Loucy (cell line): ENCODE results near the gene GLG1.
A peak's percentile ranks its signal among the peaks of the same experiment; 100 is the strongest.

Experiments
- H2AFZ ChIP-seq: fragments of 200-600 bp; sonication (generic); 2 replicates; pipeline ENCODE4 v1.6.0; 2016; ENCODE audit warnings: antibody characterized with exemption, mild to moderate bottlenecking, low read length, moderate library complexity
- H3F3A ChIP-seq: fragments of 200-600 bp; 2 replicates; pipeline ENCODE4 v1.6.0; 2016; ENCODE audit warnings: antibody characterized with exemption, low read depth, mild to moderate bottlenecking
- H3K27me3 ChIP-seq: fragments of 200-600 bp; sonication (generic); 2 replicates; pipeline ENCODE4 v1.6.1; 2014; ENCODE audit warnings: low read length, mild to moderate bottlenecking; ENCODE audit not compliant: insufficient read depth, poor library complexity, severe bottlenecking
- H3K36me3 ChIP-seq: fragments of 200-600 bp; sonication (generic); 2 replicates; pipeline ENCODE4 v1.6.1; 2016; ENCODE audit warnings: low read length; ENCODE audit not compliant: insufficient read depth
- H3K4me1 ChIP-seq: fragments of 200-600 bp; sonication (generic); 2 replicates; pipeline ENCODE4 v1.5.1; 2014; ENCODE audit warnings: low read length, mild to moderate bottlenecking; ENCODE audit not compliant: insufficient read depth, poor library complexity, severe bottlenecking
- H3K4me2 ChIP-seq: fragments of 200-600 bp; sonication (generic); 2 replicates; pipeline ENCODE4 v1.6.0; 2014; ENCODE audit warnings: antibody characterized with exemption, low read length, low read depth, mild to moderate bottlenecking; ENCODE audit not compliant: poor library complexity, severe bottlenecking
- H3K4me3 ChIP-seq: fragments of 200-600 bp; sonication (generic); 2 replicates; pipeline ENCODE4 v1.5.1; 2014; ENCODE audit warnings: low read length, mild to moderate bottlenecking, mixed read lengths; ENCODE audit not compliant: poor library complexity, severe bottlenecking
- H3K79me2 ChIP-seq: fragments of 200-600 bp; sonication (generic); 2 replicates; pipeline ENCODE4 v1.6.1; 2014; ENCODE audit warnings: low read length; ENCODE audit not compliant: insufficient read depth
- H3K9ac ChIP-seq: fragments of 200-600 bp; sonication (generic); 2 replicates; pipeline ENCODE4 v1.6.0; 2014; ENCODE audit warnings: mild to moderate bottlenecking, low read depth, low read length, moderate library complexity; ENCODE audit not compliant: poor library complexity, severe bottlenecking
- H3K9me2 ChIP-seq: fragments of 200-600 bp; sonication (generic); replicated peaks from 2 replicates; pipeline ENCODE4 v1.6.1; 2016; ENCODE audit warnings: low read depth, low read length, mixed read lengths
- H3K9me3 ChIP-seq: fragments of 200-600 bp; sonication (generic); 2 replicates; pipeline ENCODE4 v1.6.1; 2014; ENCODE audit warnings: mild to moderate bottlenecking, antibody characterized with exemption, low read length, low read depth; ENCODE audit not compliant: insufficient read depth
- H4K20me1 ChIP-seq: fragments of 200-600 bp; sonication (generic); 2 replicates; pipeline ENCODE4 v1.6.0; 2014; ENCODE audit warnings: antibody characterized with exemption, low read length, mild to moderate bottlenecking; ENCODE audit not compliant: insufficient read depth, poor library complexity, severe bottlenecking
- EZH2phosphoT487 ChIP-seq: fragments of 200-600 bp; IDR thresholded peaks from 2 replicates; pipeline ENCODE4 v1.6.1; 2018; ENCODE audit warnings: antibody characterized with exemption, mild to moderate bottlenecking, moderate library complexity, borderline replicate concordance
- TF ChIP-seq, protein P1 (sequence below): fragments of 200-600 bp; sonication (generic); conservative IDR thresholded peaks from 2 replicates; pipeline ENCODE4 v1.5.1; 2014; ENCODE audit warnings: mild to moderate bottlenecking, antibody characterized with exemption, low read length

The GLG1 gene

DNA sequence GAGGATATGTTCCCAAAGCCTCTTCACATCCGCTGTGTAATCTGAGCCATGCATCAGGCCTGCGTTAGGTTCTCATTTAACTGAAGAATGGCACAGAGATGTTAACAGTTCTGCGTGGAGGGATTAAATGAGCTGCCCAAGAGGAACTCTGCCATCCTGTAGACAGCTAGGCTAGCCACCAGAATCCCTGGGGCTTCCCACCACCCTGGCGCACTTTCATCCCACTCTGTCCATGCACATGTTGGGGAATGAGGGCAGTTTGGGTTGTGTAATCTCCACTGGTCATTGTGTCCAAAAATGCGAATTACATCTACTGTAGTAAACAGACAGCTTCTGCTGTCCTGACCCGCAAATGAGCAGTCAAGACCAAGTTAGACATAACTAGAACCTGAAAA lies 1.0 kb upstream of the GLG1 start:
- TF ChIP-seq, protein P1, sequence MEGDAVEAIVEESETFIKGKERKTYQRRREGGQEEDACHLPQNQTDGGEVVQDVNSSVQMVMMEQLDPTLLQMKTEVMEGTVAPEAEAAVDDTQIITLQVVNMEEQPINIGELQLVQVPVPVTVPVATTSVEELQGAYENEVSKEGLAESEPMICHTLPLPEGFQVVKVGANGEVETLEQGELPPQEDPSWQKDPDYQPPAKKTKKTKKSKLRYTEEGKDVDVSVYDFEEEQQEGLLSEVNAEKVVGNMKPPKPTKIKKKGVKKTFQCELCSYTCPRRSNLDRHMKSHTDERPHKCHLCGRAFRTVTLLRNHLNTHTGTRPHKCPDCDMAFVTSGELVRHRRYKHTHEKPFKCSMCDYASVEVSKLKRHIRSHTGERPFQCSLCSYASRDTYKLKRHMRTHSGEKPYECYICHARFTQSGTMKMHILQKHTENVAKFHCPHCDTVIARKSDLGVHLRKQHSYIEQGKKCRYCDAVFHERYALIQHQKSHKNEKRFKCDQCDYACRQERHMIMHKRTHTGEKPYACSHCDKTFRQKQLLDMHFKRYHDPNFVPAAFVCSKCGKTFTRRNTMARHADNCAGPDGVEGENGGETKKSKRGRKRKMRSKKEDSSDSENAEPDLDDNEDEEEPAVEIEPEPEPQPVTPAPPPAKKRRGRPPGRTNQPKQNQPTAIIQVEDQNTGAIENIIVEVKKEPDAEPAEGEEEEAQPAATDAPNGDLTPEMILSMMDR, result no peak
- no peak for TF ChIP-seq EZH2phosphoT487
- H3K4me3 ChIP-seq, result no peak overlapping the region

DNA sequence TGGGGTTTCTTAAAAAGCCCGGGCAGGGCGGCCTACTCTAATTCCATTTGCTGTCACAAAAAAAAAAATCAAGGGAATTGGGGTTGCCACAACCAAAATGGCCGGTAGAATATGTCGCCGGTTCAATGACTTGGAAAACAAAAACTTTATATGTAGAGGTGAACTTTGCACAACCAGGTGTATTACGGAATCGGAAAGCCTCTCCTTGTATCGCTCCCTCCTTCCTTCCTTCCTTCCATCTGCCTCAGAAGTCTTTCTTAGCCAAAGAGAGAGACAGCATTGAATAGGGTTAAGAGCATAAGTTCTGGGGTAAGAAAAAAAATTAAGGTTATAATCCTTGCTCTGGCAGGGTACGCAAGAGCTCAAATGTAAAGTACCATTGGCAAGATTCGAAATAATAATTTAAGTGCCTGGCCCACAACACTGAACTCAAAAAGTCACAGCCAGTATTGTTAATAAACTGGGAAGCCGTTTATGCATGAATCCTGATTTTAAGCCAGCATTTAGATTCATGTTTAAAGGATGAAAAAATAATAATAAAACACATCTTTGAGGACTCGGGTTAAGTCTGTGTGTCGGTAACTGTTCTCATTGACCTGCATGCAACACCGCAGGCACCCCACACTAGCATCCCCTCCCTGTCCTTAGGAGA lies 522 bp upstream of the GLG1 start:
- Histone ChIP-seq H4K20me1 (peaks cover 20% of the 10 kb centered on the region), H2AFZ (peak overlapping the region; percentile 69), H3K9me2 (no peaks in the 10 kb centered on the region), H3K36me3 (no peaks in the 10 kb centered on the region), H3K4me1 (peaks cover 39% of the 10 kb centered on the region), H3K27me3 (no peaks in the 10 kb centered on the region), H3K9ac (peak overlapping the region; percentile 91), H3K9me3 (no peaks in the 10 kb centered on the region), H3K79me2 (peaks cover 44% of the 10 kb centered on the region), H3K4me3 (peak overlapping the region; percentile 90), H3F3A (no peaks in the 10 kb centered on the region), H3K4me2 (peak overlapping the region; percentile 78)
- TF ChIP-seq, protein P1, result no peak
- no peak for TF ChIP-seq EZH2phosphoT487

More for the DNA sequence above, 1.0 kb upstream of the GLG1 start:
- H3K9me2 ChIP-seq, result no peaks in the 10 kb centered on the region
- H2AFZ ChIP-seq, result no peak overlapping the region
- no peaks in the 10 kb centered on the region for H3F3A ChIP-seq
- no peak overlapping the region for H3K9ac ChIP-seq
- H3K4me1 ChIP-seq, result peaks cover 39% of the 10 kb centered on the region
- peaks cover 20% of the 10 kb centered on the region for H4K20me1 ChIP-seq
- H3K27me3 ChIP-seq, result no peaks in the 10 kb centered on the region
- H3K9me3 ChIP-seq, result no peaks in the 10 kb centered on the region
- no peaks in the 10 kb centered on the region for H3K36me3 ChIP-seq
- H3K79me2 ChIP-seq, result peaks cover 39% of the 10 kb centered on the region
- H3K4me2 ChIP-seq, result peak overlapping the region; percentile 78

DNA sequence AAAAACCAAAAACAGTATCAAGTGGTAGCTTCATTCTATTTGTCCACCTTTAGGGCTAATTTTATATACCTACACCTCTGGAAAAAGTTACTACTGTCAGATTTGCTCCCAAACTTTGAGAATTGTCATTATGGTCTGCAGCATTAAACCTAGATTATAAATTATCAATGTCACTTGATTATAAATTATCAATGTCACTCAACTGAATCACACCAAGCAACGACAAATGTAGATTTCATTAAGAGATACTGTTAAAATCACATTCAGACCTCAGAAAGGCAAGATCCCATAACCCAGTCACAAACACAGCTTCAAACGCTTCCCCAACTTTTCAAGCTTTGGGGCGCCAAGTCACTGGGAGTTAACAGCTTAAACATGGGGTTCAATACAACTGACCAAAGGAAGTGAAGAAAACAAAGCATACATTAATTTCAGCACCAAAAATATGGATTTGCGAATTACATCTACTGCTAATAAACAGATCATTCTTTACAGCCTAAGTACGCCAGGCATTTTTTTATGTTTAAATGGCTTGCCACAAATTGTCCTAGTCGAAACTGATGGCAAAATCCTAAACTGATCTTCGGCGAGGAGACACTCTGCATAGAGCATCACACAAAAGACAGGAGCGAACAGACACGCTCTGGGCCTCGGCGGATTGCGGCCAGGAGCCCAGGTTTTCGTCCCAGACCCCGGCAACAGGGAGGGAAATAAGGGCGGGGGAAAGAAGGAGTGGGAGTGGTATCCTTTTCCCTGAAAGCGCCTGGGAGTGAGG lies 981 bp downstream of the GLG1 start:
- no peaks in the 10 kb centered on the region for H3K9me3 ChIP-seq
- H3K79me2 ChIP-seq, result peaks cover 55% of the 10 kb centered on the region
- H3K4me3 ChIP-seq, result peak overlapping the region; percentile 90
- H3K4me2 ChIP-seq, result peak overlapping the region; percentile 78
- peak overlapping the region; percentile 91 for H3K9ac ChIP-seq
- no peaks in the 10 kb centered on the region; the same call in 1 of the 2 replicates for H3F3A ChIP-seq
- H3K36me3 ChIP-seq, result no peaks in the 10 kb centered on the region
- H2AFZ ChIP-seq, result peak overlapping the region; percentile 69
- H3K4me1 ChIP-seq, result peaks cover 52% of the 10 kb centered on the region
- H3K27me3 ChIP-seq, result no peaks in the 10 kb centered on the region
- TF ChIP-seq, protein P1, result no peak
- no peaks in the 10 kb centered on the region for H3K9me2 ChIP-seq
- H4K20me1 ChIP-seq, result peaks cover 33% of the 10 kb centered on the region
